OCI-LY3 (cell line): Measurements from ENCODE around the gene GNB1.
"Not testable (repeated sequence)": the region's sequence is repeated elsewhere in the genome, so short reads cannot be mapped to it uniquely, and the experiment has no call there.

ENCODE experiments used
- EZH2phosphoT487 ChIP-seq: fragments of 200-600 bp; shearing (Covaris generic); IDR thresholded peaks from 2 replicates; pipeline ENCODE4 v1.6.1; 2018; ENCODE audit warnings: antibody characterized with exemption, mixed run types, low read depth
- TF ChIP-seq, protein P1 (sequence below): fragments of 200-600, 300-600 bp; sonication (generic); IDR thresholded peaks from 2 replicates; pipeline ENCODE4 v1.5.1; 2014; ENCODE audit warnings: antibody characterized with exemption, low read length, low read depth

DNA sequence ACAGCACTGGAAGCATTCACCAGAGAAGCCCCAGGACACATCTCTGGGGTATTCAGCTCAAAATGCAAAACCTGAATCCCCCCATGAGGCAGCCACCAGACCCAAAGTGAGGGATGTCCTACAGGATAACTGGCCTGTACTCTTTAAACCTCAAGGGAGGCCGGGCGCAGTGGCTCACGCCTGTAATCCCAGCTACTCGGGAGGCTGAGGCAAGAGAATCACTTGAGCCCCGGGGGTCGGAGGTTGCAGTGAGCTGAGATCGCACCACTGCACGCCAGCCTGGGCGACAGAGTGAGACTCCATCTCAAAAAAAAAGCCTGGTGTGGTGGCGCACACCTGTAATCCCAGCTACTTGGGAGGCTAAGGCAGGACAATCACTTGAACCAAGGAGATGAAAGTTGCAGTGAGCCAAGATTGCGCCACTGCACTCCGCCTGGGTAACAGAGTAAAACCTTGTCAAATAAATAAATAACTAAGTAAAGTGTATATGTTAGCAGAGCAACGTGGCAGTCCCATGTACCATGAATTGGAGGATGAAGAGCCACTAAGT lies 29.1 kb downstream of the GNB1 start:
- TF ChIP-seq, protein P1, sequence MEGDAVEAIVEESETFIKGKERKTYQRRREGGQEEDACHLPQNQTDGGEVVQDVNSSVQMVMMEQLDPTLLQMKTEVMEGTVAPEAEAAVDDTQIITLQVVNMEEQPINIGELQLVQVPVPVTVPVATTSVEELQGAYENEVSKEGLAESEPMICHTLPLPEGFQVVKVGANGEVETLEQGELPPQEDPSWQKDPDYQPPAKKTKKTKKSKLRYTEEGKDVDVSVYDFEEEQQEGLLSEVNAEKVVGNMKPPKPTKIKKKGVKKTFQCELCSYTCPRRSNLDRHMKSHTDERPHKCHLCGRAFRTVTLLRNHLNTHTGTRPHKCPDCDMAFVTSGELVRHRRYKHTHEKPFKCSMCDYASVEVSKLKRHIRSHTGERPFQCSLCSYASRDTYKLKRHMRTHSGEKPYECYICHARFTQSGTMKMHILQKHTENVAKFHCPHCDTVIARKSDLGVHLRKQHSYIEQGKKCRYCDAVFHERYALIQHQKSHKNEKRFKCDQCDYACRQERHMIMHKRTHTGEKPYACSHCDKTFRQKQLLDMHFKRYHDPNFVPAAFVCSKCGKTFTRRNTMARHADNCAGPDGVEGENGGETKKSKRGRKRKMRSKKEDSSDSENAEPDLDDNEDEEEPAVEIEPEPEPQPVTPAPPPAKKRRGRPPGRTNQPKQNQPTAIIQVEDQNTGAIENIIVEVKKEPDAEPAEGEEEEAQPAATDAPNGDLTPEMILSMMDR = not testable (repeated sequence)
- TF ChIP-seq EZH2phosphoT487 = not testable (repeated sequence)
